ENCODE data around the gene WNT2B. TPM values are rescaled to one million over a fixed set of nuclear protein-coding genes. Genes with fewer than 3 reads are reported as not detected.

The WNT2B gene
- total and polyA plus RNA-seq, 10 of the 15 experiments (the other 5 are each of a cell fraction or from before 2014, with no cell fraction given): 0.02 to 1.1 (median 0.14) TPM

- TF ChIP-seq, protein P1, sequence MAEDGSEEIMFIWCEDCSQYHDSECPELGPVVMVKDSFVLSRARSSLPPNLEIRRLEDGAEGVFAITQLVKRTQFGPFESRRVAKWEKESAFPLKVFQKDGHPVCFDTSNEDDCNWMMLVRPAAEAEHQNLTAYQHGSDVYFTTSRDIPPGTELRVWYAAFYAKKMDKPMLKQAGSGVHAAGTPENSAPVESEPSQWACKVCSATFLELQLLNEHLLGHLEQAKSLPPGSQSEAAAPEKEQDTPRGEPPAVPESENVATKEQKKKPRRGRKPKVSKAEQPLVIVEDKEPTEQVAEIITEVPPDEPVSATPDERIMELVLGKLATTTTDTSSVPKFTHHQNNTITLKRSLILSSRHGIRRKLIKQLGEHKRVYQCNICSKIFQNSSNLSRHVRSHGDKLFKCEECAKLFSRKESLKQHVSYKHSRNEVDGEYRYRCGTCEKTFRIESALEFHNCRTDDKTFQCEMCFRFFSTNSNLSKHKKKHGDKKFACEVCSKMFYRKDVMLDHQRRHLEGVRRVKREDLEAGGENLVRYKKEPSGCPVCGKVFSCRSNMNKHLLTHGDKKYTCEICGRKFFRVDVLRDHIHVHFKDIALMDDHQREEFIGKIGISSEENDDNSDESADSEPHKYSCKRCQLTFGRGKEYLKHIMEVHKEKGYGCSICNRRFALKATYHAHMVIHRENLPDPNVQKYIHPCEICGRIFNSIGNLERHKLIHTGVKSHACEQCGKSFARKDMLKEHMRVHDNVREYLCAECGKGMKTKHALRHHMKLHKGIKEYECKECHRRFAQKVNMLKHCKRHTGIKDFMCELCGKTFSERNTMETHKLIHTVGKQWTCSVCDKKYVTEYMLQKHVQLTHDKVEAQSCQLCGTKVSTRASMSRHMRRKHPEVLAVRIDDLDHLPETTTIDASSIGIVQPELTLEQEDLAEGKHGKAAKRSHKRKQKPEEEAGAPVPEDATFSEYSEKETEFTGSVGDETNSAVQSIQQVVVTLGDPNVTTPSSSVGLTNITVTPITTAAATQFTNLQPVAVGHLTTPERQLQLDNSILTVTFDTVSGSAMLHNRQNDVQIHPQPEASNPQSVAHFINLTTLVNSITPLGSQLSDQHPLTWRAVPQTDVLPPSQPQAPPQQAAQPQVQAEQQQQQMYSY (CRISPR knock-in tag; IDR thresholded peaks at IDR 0.05): no peak
- no peak for TF ChIP-seq JUND (IDR thresholded peaks at IDR 0.05; ENCODE audit: low read depth, low read length)
- TF ChIP-seq, protein P2, sequence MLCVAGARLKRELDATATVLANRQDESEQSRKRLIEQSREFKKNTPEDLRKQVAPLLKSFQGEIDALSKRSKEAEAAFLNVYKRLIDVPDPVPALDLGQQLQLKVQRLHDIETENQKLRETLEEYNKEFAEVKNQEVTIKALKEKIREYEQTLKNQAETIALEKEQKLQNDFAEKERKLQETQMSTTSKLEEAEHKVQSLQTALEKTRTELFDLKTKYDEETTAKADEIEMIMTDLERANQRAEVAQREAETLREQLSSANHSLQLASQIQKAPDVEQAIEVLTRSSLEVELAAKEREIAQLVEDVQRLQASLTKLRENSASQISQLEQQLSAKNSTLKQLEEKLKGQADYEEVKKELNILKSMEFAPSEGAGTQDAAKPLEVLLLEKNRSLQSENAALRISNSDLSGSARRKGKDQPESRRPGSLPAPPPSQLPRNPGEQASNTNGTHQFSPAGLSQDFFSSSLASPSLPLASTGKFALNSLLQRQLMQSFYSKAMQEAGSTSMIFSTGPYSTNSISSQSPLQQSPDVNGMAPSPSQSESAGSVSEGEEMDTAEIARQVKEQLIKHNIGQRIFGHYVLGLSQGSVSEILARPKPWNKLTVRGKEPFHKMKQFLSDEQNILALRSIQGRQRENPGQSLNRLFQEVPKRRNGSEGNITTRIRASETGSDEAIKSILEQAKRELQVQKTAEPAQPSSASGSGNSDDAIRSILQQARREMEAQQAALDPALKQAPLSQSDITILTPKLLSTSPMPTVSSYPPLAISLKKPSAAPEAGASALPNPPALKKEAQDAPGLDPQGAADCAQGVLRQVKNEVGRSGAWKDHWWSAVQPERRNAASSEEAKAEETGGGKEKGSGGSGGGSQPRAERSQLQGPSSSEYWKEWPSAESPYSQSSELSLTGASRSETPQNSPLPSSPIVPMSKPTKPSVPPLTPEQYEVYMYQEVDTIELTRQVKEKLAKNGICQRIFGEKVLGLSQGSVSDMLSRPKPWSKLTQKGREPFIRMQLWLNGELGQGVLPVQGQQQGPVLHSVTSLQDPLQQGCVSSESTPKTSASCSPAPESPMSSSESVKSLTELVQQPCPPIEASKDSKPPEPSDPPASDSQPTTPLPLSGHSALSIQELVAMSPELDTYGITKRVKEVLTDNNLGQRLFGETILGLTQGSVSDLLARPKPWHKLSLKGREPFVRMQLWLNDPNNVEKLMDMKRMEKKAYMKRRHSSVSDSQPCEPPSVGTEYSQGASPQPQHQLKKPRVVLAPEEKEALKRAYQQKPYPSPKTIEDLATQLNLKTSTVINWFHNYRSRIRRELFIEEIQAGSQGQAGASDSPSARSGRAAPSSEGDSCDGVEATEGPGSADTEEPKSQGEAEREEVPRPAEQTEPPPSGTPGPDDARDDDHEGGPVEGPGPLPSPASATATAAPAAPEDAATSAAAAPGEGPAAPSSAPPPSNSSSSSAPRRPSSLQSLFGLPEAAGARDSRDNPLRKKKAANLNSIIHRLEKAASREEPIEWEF (IDR thresholded peaks at IDR 0.05; ENCODE audit: insufficient replicate concordance, low read depth, low read length): no peak
- TF ChIP-seq HDAC6 (IDR thresholded peaks at IDR 0.05; ENCODE audit: unreplicated experiment): no peak
- peak; percentile 55 for TF ChIP-seq MEF2B (IDR thresholded peaks at IDR 0.05; ENCODE audit: partially characterized antibody, poor library complexity, severe bottlenecking)
- no peak for TF ChIP-seq CEBPZ (IDR thresholded peaks at IDR 0.05; ENCODE audit: low read depth, low read length)
- TF ChIP-seq ZNF217 (IDR thresholded peaks at IDR 0.05): peak; percentile 54; the same call in 1 of the 2 replicates
- peak; percentile 45 for TF ChIP-seq BCL3 (IDR thresholded peaks at IDR 0.05; ENCODE audit: borderline replicate concordance, insufficient read depth, low read depth, low read length, poor library complexity, severe bottlenecking)
- no peak for TF ChIP-seq NFYB (IDR thresholded peaks at IDR 0.05; ENCODE audit: insufficient read depth, low read depth, low read length)
- TF ChIP-seq ZNF274 (IDR thresholded peaks at IDR 0.05; ENCODE audit: insufficient read depth, insufficient read length): no peak
- TF ChIP-seq MTA3 (IDR thresholded peaks at IDR 0.05; ENCODE audit: borderline replicate concordance, low read length): no peak; the same call in 1 of the 2 replicates
- TF ChIP-seq, protein P3, sequence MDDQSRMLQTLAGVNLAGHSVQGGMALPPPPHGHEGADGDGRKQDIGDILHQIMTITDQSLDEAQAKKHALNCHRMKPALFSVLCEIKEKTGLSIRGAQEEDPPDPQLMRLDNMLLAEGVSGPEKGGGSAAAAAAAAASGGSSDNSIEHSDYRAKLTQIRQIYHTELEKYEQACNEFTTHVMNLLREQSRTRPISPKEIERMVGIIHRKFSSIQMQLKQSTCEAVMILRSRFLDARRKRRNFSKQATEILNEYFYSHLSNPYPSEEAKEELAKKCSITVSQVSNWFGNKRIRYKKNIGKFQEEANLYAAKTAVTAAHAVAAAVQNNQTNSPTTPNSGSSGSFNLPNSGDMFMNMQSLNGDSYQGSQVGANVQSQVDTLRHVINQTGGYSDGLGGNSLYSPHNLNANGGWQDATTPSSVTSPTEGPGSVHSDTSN (IDR thresholded peaks at IDR 0.05; ENCODE audit: insufficient replicate concordance, low read depth, low read length): no peak
- TF ChIP-seq RAD51 (IDR thresholded peaks at IDR 0.05): no peak; the same call in 1 of the 2 replicates
Observed at GRCh38 chr1:112466078-112466660, 42.6 kb upstream of the WNT2B start (continued).
